Right lobe of liver (tissue), 6 donors: Measurements from ENCODE around the gene PTEN. TPM values are rescaled to one million over a fixed set of nuclear protein-coding genes. Genes with fewer than 3 reads are reported as not detected.
"Not testable (repeated sequence)": the region's sequence is repeated elsewhere in the genome, so short reads cannot be mapped to it uniquely, and the experiment has no call there.

ENCODE experiments used
- ATAC-seq, 4 donors: fragments of 200-7000 bp; cut with Tn5 transposase; one replicate each; pipeline ENCODE4 v1.9.1; 2020; ENCODE audit warnings: mild to moderate bottlenecking in 4 of 4, moderate library complexity in 4 of 4
- DNase-seq, 3 donors: peaks; one replicate each; pipeline ENCODE4 v3.0.0-alpha.2; 2020
- H3K27ac ChIP-seq, 3 donors: fragments of 200-600 bp; one replicate each; pipeline ENCODE4 v1.8.0; 2022
- H3K27me3 ChIP-seq, 2 donors: fragments of 200-600 bp; one replicate each; pipeline ENCODE4 v1.8.0; 2022
- H3K36me3 ChIP-seq, 4 donors: fragments of 200-600 bp; sonication (generic) in 1 of 4; one replicate each; pipeline versions ENCODE4 v1.5.1 to v1.8.0; 2017 to 2022; ENCODE audit warnings: control low read depth in 1 of 4
- H3K4me1 ChIP-seq, 4 donors: fragments of 200-600 bp; sonication (generic) in 1 of 4; one replicate each; pipeline versions ENCODE4 v1.5.1 to v1.8.0; 2017 to 2022; ENCODE audit warnings: control low read depth in 1 of 4
- H3K4me3 ChIP-seq, 3 donors: fragments of 200-600 bp; one replicate each; pipeline ENCODE4 v1.8.0; 2022
- H3K9me3 ChIP-seq, 4 donors: fragments of 200-600 bp; sonication (generic) in 1 of 4; one replicate each; pipeline versions ENCODE4 v1.5.1 to v1.8.0; 2017 to 2022; ENCODE audit warnings: control low read depth in 1 of 4
- CTCF ChIP-seq, 4 donors: fragments of 200-600 bp in 3 of 4; fragments of 450-650 bp in 1 of 4; IDR thresholded peaks; one replicate each; pipeline versions ENCODE4 v1.5.1 to v1.8.0; 2016 to 2022; ENCODE audit warnings: antibody characterized with exemption in 4 of 4, mild to moderate bottlenecking in 2 of 4
- POLR2A ChIP-seq: fragments of 450-650 bp; IDR thresholded peaks from one replicate; pipeline ENCODE4 v1.6.1; 2017; ENCODE audit warnings: antibody characterized with exemption, mild to moderate bottlenecking
- WGBS: methylation state at CpG from one replicate; pipeline ENCODE4 v1.1.6; 2018; ENCODE audit warnings: low coverage, low lambda C conversion rate; ENCODE audit not compliant: insufficient coverage; ENCODE audit errors: missing lambda C conversion rate; 5-methylcytosine and 5-hydroxymethylcytosine counted together
- intact Hi-C, 2 donors: fragments of 100-400 bp; cut with DNase I; formaldehyde crosslinking; loops; one replicate each; pipeline versions ENCODE4 v1.11.2 to v1.14.1; 2022
- total RNA-seq, 6 experiments: library from RNA; depleted of rRNA in 2 of 6; stranded (reverse); fragments of >200 nt in 2 of 6; fragmentation: NEBNext Ultra II Directional in 3 of 6; extraction: Animal tissue kit (Norgen Biotek cat#: 25700) in 3 of 6; gene quantifications; one replicate each; pipeline versions ENCODE4 v1.1.0 to v1.2.4, GENCODE V29; 2016 to 2023
- donor health status: DM: no; HTN: yes; CAD: no.
- donor health status: DM: no; HTN: no; CAD: no.
- donor health status: DM: no; HTN: no; CAD: no.
- donor health status: DM: no; HTN: yes; CAD: no.
- donor health status: DM: no; HTN: yes; CAD: no.

The PTEN gene
- total RNA-seq, 6 experiments from 2014 or later: 37.5 to 73.7 (median 50.4) TPM

DNA sequence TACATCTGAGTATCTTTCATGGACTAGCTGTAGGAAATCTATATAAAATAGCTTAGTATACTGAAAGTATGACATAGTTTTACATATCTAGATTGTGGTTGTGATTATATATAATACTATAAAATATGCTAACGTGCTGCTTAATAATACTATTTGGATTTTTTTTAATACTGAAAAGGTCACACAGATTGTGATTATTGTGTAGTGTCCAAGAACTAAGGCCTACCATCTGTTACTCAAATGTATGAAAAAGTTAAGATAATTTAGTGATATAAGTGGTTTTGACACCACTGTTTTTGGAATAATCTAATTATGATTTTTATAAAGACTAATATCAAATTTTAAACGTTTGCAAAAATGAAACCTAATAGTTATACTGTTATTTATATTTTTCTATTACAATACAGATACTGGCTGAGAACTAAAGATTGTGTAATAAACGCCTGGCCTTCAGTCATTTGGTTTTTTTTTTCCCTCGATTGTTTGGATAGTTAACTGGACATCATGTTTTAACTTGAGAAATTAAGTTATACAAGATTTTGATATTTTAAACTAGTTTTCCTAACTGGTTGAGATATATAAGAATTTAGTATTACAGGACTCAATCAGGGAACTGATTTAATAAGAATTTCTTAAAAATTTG, 12.6 kb downstream of the PTEN start:
- DNase-seq: no peak
- Histone ChIP-seq H3K4me1 (peaks cover 0 to 47% (median 16%) of the 10 kb centered on the region in 4 donors), H3K36me3 (no peaks in the 10 kb centered on the region), H3K27me3 (no peaks in the 10 kb centered on the region), H3K27ac (peak overlapping the region in 1 of 3 donors; percentile 53), H3K4me3 (no peak overlapping the region), H3K9me3 (no peaks in the 10 kb centered on the region)
- peak; percentile 45 to 73 (median 65) for ATAC-seq
- intact Hi-C loops: no loop called here
- WGBS: 7% methylated on average over 4 of the region's 4 CpGs
- no peak for TF ChIP-seq POLR2A
- no peak for TF ChIP-seq CTCF (IDR thresholded peaks at IDR 0.05)

GRCh38 chr10:87878664-87879459, 15.4 kb downstream of the PTEN start:
- Histone ChIP-seq H3K4me1 (peaks cover 0 to 39% (median 12%) of the 10 kb centered on the region in 4 donors), H3K27ac (no peak overlapping the region), H3K9me3 (no peaks in the 10 kb centered on the region), H3K27me3 (no peaks in the 10 kb centered on the region), H3K4me3 (no peak overlapping the region), H3K36me3 (no peaks in the 10 kb centered on the region)
- intact Hi-C loops: no loop called here
- no peak for DNase-seq
- WGBS: 66% methylated on average over 9 of the region's 9 CpGs
- no peak for ATAC-seq
- TF ChIP-seq CTCF (IDR thresholded peaks at IDR 0.05) (no peak), POLR2A (no peak)

DNA sequence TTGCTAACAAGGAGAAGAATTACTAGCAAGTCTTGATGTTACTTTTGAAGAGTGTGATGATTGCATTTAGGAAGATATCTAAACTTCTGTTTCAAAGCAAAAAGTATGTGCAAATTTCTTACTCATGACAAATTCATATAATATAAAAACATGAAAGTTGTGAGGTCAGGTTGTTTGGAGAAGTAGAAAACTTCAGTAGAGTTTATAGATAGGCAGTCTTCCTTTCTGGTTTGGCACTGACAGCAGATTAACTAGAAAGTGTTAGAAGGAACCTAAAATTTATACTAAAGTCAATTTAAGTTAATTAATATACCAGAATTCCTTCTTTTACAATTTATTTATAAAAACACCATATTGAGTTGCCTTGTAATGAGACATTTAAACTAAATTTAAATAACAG, 16.9 kb downstream of the PTEN start:
- DNase-seq (no peak), ATAC-seq (no peak)
- H3K9me3 ChIP-seq: no peaks in the 10 kb centered on the region
- no peak overlapping the region for H3K27ac ChIP-seq
- no peaks in the 10 kb centered on the region for H3K27me3 ChIP-seq
- intact Hi-C loops: no loop called here
- no peaks in the 10 kb centered on the region for H3K36me3 ChIP-seq
- no peak overlapping the region for H3K4me3 ChIP-seq
- TF ChIP-seq POLR2A: no peak
- TF ChIP-seq CTCF (IDR thresholded peaks at IDR 0.05): no peak
- peaks cover 0 to 24% (median 11%) of the 10 kb centered on the region in 4 donors for H3K4me1 ChIP-seq

- H3K36me3 ChIP-seq, H3K4me3 ChIP-seq, H3K27me3 ChIP-seq, H3K27ac ChIP-seq, DNase-seq, H3K9me3 ChIP-seq, intact Hi-C loops, ATAC-seq: not testable (repeated sequence)
- 94% methylated on average over 5 of the region's 5 CpGs for WGBS
- peaks cover 0 to 12% (median 5%) of the 10 kb centered on the region in 4 donors for H3K4me1 ChIP-seq
Measured at GRCh38 chr10:87881373-87882059, 18.1 kb downstream of the PTEN start.
